GM12872 (cell line): ENCODE measurements around the gene PARVG.

ENCODE experiments used
- TF ChIP-seq, protein P1 (sequence below): IDR thresholded peaks from 3 replicates; pipeline ENCODE4 v1.5.1; 2011; ENCODE audit warnings: low read depth, mild to moderate bottlenecking, low read length, moderate library complexity; ENCODE audit not compliant: insufficient read depth

Gene PARVG

DNA sequence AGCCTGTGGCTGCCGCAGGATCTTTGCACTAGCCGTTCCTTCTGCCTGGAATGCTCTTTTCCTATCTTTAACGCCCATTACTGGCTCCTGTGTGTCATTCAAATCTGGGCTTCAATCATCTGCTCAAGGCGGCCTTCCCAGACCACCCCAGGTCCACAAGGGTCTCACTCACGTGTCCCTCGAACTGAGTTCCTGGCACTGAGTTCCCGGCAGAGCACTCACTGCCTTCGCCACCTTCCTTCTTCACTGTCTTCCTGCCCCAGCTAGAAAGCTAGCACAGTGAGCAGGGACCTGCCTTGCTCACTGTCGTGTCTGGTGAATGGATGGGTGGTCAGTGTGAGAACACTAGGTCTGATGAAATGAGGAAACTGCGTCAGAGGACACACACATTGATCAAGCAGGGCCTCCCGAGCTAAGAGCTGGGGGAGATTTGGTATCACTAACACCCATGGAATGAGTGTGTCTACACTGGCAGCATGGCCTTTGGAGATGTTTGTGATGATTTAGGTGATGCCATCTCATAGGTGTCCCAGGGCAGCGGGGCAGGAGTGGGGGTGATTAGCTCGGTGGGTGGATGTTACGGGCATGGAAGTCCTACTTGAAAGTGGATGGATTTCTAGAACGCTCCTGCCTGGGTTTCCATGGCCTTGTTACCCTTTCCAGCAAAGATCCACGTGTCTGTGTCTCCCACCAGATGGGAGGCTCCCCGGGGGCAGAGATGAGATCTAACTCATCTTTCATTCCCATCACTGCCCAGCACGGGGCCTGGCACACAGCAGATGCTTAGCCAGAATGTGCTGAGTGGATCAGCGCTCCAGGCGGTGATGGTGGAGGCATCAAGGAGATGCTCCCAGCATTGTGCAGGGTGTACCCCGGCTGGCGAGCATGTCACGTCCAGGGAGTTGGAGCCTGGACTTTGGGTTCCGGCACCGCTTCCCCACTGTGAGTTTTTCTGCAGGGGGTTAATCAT, 67.5 kb downstream of the PARVG start:
- TF ChIP-seq, protein P1, sequence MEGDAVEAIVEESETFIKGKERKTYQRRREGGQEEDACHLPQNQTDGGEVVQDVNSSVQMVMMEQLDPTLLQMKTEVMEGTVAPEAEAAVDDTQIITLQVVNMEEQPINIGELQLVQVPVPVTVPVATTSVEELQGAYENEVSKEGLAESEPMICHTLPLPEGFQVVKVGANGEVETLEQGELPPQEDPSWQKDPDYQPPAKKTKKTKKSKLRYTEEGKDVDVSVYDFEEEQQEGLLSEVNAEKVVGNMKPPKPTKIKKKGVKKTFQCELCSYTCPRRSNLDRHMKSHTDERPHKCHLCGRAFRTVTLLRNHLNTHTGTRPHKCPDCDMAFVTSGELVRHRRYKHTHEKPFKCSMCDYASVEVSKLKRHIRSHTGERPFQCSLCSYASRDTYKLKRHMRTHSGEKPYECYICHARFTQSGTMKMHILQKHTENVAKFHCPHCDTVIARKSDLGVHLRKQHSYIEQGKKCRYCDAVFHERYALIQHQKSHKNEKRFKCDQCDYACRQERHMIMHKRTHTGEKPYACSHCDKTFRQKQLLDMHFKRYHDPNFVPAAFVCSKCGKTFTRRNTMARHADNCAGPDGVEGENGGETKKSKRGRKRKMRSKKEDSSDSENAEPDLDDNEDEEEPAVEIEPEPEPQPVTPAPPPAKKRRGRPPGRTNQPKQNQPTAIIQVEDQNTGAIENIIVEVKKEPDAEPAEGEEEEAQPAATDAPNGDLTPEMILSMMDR = no peak

DNA sequence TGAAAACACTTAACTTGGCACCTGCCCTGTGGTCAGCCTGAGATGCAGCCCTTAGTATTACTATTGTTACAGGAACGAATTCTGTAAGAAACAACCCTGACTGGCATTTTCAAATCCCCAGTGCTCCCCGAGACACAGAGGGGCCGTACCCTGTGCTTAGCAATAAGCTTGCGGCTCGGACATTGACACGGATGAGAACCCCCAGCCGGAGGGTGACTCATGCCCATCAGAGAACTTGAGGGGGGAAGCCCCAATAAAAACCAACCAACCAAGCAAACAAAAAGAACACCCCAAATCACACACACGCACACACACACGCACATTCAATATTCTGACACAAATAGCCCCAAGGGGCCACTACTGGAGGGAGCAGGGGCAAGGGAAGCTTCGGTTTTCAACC, 68.2 kb downstream of the PARVG start:
- TF ChIP-seq, protein P1 = no peak

DNA sequence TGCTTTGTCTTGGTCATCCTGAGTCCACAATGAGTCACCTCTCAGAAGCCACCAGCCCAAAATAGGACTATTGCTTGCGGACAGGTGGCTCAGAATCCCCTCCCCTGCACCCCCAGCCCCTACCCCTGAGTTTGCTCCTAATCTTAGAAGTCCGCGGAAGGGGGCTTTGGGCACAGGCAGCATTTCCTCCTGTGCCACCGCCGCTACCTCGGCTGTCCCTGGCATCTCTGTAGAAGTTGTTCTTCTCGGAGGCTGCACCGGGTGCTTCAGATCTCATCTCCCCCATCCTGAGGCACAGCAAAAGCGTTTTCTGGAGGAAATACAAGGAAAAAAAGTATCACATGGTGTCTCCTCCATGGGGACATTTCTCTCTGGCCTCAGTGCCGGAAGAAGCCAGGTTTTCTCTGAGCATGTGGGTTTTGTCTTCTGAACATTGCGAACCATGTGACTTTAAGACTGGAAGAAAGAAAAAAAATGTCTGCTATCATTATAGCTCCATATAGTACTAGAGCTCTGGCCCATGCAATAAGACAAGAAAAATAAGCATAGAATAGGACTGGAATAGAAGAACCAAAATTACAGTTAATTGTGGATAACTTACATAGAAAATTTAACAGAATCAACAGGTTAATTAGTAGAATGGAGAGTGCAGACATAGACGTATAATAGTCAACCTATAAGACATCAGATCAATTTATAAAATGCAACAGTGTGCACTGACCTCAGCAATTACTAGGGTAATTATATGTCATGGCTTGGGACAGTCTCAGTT, 68.8 kb downstream of the PARVG start:
- TF ChIP-seq, protein P1 = no peak

DNA sequence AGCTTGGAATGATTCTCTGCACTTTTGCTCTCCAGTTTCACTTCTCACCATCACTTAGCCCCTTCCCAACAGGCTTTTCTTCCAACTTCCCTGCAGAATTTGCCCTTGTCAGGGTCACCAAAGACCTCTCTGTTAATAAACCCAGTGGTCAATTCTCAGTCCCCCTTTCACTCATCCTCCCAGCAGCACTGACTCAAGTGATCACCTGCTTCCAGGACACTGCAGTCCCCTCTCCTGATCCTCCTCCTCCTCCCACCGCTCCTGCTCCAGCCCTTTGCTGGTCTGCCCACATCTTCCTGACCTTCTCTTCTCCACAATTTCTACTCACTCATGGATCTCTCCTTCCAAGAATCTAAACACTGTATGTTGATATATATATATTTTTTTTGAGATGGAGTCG, 74.1 kb downstream of the PARVG start:
- TF ChIP-seq, protein P1 = no peak

DNA sequence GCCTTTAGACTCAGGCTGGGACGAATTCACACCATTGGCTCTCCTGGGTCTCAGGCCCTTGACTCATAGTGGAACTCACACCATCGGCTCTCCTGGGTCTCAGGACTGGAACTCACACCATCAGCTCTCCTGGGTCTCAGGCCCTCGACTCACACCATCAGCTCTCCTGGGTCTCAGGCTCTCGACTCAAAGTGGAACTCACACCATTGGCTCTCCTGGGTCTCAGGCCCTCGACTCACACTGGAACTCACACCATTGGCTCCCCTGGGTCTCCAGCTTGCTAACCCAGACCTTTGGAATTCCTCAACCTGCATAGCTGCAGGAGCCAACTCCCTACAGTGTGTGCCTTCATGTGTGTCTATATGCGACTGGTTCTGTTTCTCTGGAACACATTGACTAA, 75.4 kb downstream of the PARVG start:
- TF ChIP-seq, protein P1 = no peak

DNA sequence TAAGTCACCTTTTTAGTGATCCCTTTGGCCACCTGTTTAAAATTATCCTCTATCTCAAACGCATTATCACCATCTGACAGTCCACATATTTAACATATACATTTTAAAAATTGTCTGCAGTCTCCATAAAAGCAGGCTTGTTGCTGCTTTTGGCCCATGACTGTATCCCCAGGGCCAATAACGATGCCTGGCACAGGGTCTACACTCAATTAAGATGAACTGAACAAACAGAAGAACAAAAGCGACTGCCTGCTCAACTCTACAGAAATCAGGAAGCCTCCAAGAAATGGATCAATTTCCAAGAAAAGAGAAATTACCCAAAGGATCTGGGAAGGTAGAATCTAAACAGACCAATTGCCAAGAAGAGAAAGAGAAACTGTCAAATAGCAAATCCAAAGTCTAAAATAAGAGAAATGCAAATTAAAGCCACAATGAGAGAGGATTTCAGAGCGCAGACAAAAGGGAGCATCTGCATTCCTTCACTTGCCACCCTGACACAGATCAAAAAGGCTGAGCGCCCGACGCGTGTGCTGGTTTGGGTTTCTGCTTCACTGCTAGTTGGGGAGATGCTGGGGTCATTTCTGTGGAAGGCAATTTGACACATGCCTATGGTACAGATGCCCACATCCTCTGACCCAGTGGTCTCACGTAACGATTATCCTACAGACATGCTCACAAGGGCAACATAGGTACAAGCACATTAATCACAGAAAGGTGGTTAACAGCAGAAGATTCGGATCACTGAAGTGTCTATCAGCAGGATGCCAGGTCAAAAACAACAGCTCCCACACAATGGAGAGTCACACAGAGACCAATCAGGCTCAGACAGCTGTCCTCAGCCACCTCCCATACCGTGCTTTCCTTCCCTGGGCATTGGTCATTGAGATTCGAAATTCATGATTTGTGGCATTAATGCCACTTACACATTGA, 76.1 kb downstream of the PARVG start:
- TF ChIP-seq, protein P1 = no peak
